Measurements from ENCODE around the gene ELF4.

ELF4 gene

GRCh38 chrX:130051176-130051845, 59.0 kb downstream of the ELF4 start:
- no peak for DNase-seq (ENCODE audit: low read depth in 3 of 3)

GRCh38 chrX:130049821-130050220, 60.5 kb downstream of the ELF4 start:
- no peak for DNase-seq (ENCODE audit: low read depth in 3 of 3)

GRCh38 chrX:130048686-130049222, 61.5 kb downstream of the ELF4 start:
- DNase-seq (ENCODE audit: low read depth in 3 of 3) = no peak

- no peak for DNase-seq (ENCODE audit: low read depth in 3 of 3)
Measured at GRCh38 chrX:130047416-130047815, 62.9 kb downstream of the ELF4 start.

- no peak for DNase-seq (ENCODE audit: low read depth in 3 of 3)
Measured at GRCh38 chrX:130039847-130040246, 70.5 kb downstream of the ELF4 start.

- DNase-seq (ENCODE audit: low read depth in 3 of 3) = no peak
Measured at GRCh38 chrX:130034178-130034577, 76.1 kb downstream of the ELF4 start.

- DNase-seq (ENCODE audit: low read depth in 3 of 3) = no peak
Measured at GRCh38 chrX:130032552-130032951, 77.7 kb downstream of the ELF4 start.

- DNase-seq (ENCODE audit: low read depth in 3 of 3) = no peak
Measured at GRCh38 chrX:130030826-130031225, 79.5 kb downstream of the ELF4 start.

- DNase-seq (ENCODE audit: low read depth in 3 of 3) = peak in 2 of 3 experiments; percentile 7 to 32
Measured at GRCh38 chrX:130028196-130028595, 82.1 kb downstream of the ELF4 start.

GRCh38 chrX:130027569-130027968, 82.7 kb downstream of the ELF4 start:
- no peak for DNase-seq (ENCODE audit: low read depth in 3 of 3)

GRCh38 chrX:130025256-130025655, 85.0 kb downstream of the ELF4 start:
- DNase-seq (ENCODE audit: low read depth in 3 of 3) = no peak

- DNase-seq (ENCODE audit: low read depth in 3 of 3) = peak; percentile 40 to 77 (median 51)
Measured at GRCh38 chrX:130024127-130024526, 86.2 kb downstream of the ELF4 start.

GRCh38 chrX:130020661-130021324, 89.5 kb downstream of the ELF4 start:
- DNase-seq (ENCODE audit: low read depth in 3 of 3) = no peak

GRCh38 chrX:130018143-130018542, 92.2 kb downstream of the ELF4 start:
- DNase-seq (ENCODE audit: low read depth in 3 of 3) = no peak

- no peak for DNase-seq (ENCODE audit: low read depth in 3 of 3)
Measured at GRCh38 chrX:130015181-130015580, 95.1 kb downstream of the ELF4 start.

All from stimulated activated CD4-positive, alpha-beta T cell treated with anti-CD3 and anti-CD28 coated beads, TNF-alpha, amount 100 ng/mL, for 24 hours (primary cell).